DOHH2 (cell line): Measurements from ENCODE around the gene OR7A5.

ENCODE experiments used
- H3F3A ChIP-seq: fragments of 200-600 bp; sonication (generic), shearing (Covaris generic); 2 replicates; pipeline ENCODE4 v1.6.0; 2016; ENCODE audit warnings: antibody characterized with exemption, mild to moderate bottlenecking; ENCODE audit not compliant: control insufficient read depth, insufficient read depth
- H3K27ac ChIP-seq: fragments of 200-600 bp; sonication (generic); 2 replicates; pipeline ENCODE4 v1.5.1; 2014; ENCODE audit warnings: low read depth, mild to moderate bottlenecking, low read length, moderate library complexity
- H3K27me3 ChIP-seq: fragments of 200-600 bp; sonication (generic); 2 replicates; pipeline ENCODE4 v1.6.1; 2014; ENCODE audit warnings: mild to moderate bottlenecking, low read length, mixed read lengths; ENCODE audit not compliant: control insufficient read depth
- H3K36me3 ChIP-seq: fragments of 200-600 bp; sonication (generic); 2 replicates; pipeline ENCODE4 v1.6.1; 2014; ENCODE audit warnings: mild to moderate bottlenecking, low read length, moderate library complexity, mixed read lengths; ENCODE audit not compliant: control insufficient read depth
- H3K4me1 ChIP-seq: fragments of 200-600 bp; sonication (generic); 2 replicates; pipeline ENCODE4 v1.6.1; 2014; ENCODE audit warnings: mild to moderate bottlenecking, low read length, mixed read lengths; ENCODE audit not compliant: control insufficient read depth
- H3K4me2 ChIP-seq: fragments of 200-600 bp; sonication (generic); 2 replicates; pipeline ENCODE4 v1.6.0; 2014; ENCODE audit warnings: mild to moderate bottlenecking, low read length, moderate library complexity
- H3K4me3 ChIP-seq: fragments of 200-600 bp; sonication (generic); 2 replicates; pipeline ENCODE4 v1.5.1; 2014; ENCODE audit warnings: mild to moderate bottlenecking, low read length, mixed read lengths
- H3K79me2 ChIP-seq: fragments of 200-600 bp; sonication (generic); 2 replicates; pipeline ENCODE4 v1.6.1; 2014; ENCODE audit warnings: mild to moderate bottlenecking, low read length, mixed read lengths; ENCODE audit not compliant: control insufficient read depth
- H3K9me2 ChIP-seq: fragments of 200-600 bp; sonication (generic); replicated peaks from 2 replicates; pipeline ENCODE4 v1.6.1; 2014; ENCODE audit warnings: mild to moderate bottlenecking, low read length, mixed read lengths; ENCODE audit not compliant: control insufficient read depth
- H3K9me3 ChIP-seq: fragments of 200-600 bp; sonication (generic); 2 replicates; pipeline ENCODE4 v1.6.1; 2014; ENCODE audit warnings: antibody characterized with exemption, low read length, mixed read lengths; ENCODE audit not compliant: control insufficient read depth, insufficient read depth
- H4K20me1 ChIP-seq: fragments of 200-600 bp; sonication (generic); 2 replicates; pipeline ENCODE4 v1.6.0; 2014; ENCODE audit warnings: low read depth, mild to moderate bottlenecking, antibody characterized with exemption, low read length, moderate library complexity; ENCODE audit not compliant: control insufficient read depth, insufficient read depth
- EZH2phosphoT487 ChIP-seq: fragments of 200-600 bp; sonication (generic); IDR thresholded peaks from 2 replicates; pipeline ENCODE4 v1.6.1; 2017; ENCODE audit warnings: borderline replicate concordance, mild to moderate bottlenecking, antibody characterized with exemption, low read length, moderate library complexity, mixed read lengths
- TF ChIP-seq, protein P1 (sequence below): fragments of 200-600 bp; sonication (generic); IDR thresholded peaks from one replicate; pipeline ENCODE4 v1.5.1; 2014; ENCODE audit warnings: antibody characterized with exemption, mild to moderate bottlenecking, low read depth, low read length; ENCODE audit not compliant: poor library complexity, severe bottlenecking

The OR7A5 gene

DNA sequence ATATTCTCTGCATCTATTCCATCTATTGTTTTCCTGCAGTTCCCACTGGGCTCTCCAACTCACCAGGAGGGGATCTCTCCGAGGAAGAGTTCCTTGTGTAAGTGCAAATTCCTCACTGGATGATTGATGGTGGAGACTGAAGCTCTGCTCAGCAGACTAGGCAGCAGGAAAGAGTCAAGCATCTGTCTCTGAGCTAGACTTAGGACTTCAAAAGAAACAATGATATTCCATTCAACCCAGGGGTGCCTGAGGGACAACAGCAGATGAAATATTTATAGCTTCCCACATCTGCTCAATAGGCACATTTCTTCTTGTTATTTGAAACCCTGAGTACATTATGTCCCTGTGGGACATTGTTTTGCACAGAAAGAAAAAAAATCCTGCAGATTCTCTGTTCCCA lies at the start of gene OR7A5, which contains the start of gene OR7C1:
Gene OR7A5 (minus strand): TSS at position 175 of the 400 bp plus-strand sequence. CDS start 6,944 bp downstream, outside the sequence.
Gene OR7C1 (minus strand): TSS at position 175 of the 400 bp plus-strand sequence. CDS start 35,049 bp downstream, outside the sequence.
- no peaks in the 10 kb centered on the region for H3K79me2 ChIP-seq
- no peaks in the 10 kb centered on the region for H3K9me2 ChIP-seq
- no peak within 1 kb of the TSS for H3K4me2 ChIP-seq
- no peak within 1 kb of the TSS for H3K4me3 ChIP-seq
- H3K9me3 ChIP-seq = no peaks in the 10 kb centered on the region
- TF ChIP-seq, protein P1, sequence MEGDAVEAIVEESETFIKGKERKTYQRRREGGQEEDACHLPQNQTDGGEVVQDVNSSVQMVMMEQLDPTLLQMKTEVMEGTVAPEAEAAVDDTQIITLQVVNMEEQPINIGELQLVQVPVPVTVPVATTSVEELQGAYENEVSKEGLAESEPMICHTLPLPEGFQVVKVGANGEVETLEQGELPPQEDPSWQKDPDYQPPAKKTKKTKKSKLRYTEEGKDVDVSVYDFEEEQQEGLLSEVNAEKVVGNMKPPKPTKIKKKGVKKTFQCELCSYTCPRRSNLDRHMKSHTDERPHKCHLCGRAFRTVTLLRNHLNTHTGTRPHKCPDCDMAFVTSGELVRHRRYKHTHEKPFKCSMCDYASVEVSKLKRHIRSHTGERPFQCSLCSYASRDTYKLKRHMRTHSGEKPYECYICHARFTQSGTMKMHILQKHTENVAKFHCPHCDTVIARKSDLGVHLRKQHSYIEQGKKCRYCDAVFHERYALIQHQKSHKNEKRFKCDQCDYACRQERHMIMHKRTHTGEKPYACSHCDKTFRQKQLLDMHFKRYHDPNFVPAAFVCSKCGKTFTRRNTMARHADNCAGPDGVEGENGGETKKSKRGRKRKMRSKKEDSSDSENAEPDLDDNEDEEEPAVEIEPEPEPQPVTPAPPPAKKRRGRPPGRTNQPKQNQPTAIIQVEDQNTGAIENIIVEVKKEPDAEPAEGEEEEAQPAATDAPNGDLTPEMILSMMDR = no peak
- no peak for TF ChIP-seq EZH2phosphoT487
- no peaks in the 10 kb centered on the region for H3K27me3 ChIP-seq
- no peaks in the 10 kb centered on the region for H3K36me3 ChIP-seq
- no peaks in the 10 kb centered on the region for H3F3A ChIP-seq
- H4K20me1 ChIP-seq = no peaks in the 10 kb centered on the region
- H3K4me1 ChIP-seq = no peaks in the 10 kb centered on the region
- no peak within 1 kb of the TSS for H3K27ac ChIP-seq

DNA sequence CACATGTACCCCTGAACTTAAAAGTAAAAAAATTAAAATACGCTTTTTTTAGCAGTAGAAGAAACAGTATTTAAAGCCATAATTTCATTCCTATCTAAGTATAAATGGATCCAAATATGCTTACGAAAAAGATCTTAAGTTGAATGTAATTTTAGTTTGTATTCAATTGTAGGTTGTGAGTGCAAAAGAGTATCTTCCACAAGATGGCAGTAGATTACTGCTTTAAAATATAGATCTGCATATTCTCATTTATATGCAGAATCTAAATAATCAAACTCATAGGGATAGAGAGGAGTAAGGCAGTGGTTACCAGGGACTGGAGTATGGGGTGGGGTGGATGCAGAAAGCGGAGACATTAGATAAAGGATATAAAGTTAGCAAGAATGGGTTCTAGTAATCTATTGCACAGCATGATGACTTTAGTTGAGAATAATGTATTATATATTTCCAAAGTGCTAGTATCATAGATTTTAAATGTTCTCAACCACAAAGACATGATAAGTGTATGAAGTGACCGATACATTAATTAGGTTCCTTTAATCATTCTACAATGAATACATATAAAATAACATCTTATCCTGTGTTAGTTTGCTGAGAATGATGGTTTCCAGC lies 36.7 kb upstream of the OR7A5 start:
- Histone ChIP-seq H3K4me3 (no peak overlapping the region), H3F3A (no peaks in the 10 kb centered on the region), H3K9me2 (no peaks in the 10 kb centered on the region), H3K4me1 (no peaks in the 10 kb centered on the region), H3K9me3 (no peaks in the 10 kb centered on the region), H3K27me3 (no peaks in the 10 kb centered on the region), H3K27ac (no peak overlapping the region), H3K79me2 (no peaks in the 10 kb centered on the region), H3K4me2 (no peak overlapping the region), H4K20me1 (no peaks in the 10 kb centered on the region), H3K36me3 (no peaks in the 10 kb centered on the region)
- TF ChIP-seq EZH2phosphoT487 = no peak
- TF ChIP-seq, protein P1 = peak; percentile 66

DNA sequence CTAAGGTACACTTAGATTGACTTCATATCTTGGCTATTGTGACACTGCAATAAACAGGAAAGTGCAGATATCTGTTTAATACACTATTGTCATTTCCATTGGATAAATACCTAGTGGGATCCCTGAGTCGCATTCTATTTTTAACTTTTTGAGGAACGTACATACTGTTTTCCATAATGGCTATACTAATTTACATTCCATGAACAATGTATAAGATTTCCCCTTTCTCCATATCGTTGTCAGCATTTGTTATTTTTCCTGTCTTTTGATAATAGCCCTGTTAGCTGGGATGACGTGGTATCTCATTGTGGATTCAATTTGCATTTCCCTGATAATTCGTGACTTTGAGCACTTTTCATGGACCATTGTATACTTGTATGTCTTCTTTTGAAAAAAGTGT lies 33.5 kb upstream of the OR7A5 start:
- Histone ChIP-seq H3F3A (no peaks in the 10 kb centered on the region), H3K36me3 (no peaks in the 10 kb centered on the region), H3K27ac (no peak overlapping the region), H3K4me2 (no peak overlapping the region), H4K20me1 (no peaks in the 10 kb centered on the region), H3K4me1 (no peaks in the 10 kb centered on the region), H3K27me3 (no peaks in the 10 kb centered on the region), H3K79me2 (no peaks in the 10 kb centered on the region), H3K4me3 (no peak overlapping the region), H3K9me2 (no peaks in the 10 kb centered on the region), H3K9me3 (no peaks in the 10 kb centered on the region)
- TF ChIP-seq, protein P1 = no peak
- no peak for TF ChIP-seq EZH2phosphoT487
